ENCODE measurements around the gene PLEKHA7. TPM values are rescaled to one million over a fixed set of nuclear protein-coding genes. Genes with fewer than 3 reads are reported as not detected.

PLEKHA7 gene
- total RNA-seq, 4 donors from 2014 or later: 24.1 to 49.3 (median 28.8) TPM

- ATAC-seq (ENCODE audit: low FRiP score): no peak
- no peak for DNase-seq (ENCODE audit: low spot score)
- TF ChIP-seq, protein P1, sequence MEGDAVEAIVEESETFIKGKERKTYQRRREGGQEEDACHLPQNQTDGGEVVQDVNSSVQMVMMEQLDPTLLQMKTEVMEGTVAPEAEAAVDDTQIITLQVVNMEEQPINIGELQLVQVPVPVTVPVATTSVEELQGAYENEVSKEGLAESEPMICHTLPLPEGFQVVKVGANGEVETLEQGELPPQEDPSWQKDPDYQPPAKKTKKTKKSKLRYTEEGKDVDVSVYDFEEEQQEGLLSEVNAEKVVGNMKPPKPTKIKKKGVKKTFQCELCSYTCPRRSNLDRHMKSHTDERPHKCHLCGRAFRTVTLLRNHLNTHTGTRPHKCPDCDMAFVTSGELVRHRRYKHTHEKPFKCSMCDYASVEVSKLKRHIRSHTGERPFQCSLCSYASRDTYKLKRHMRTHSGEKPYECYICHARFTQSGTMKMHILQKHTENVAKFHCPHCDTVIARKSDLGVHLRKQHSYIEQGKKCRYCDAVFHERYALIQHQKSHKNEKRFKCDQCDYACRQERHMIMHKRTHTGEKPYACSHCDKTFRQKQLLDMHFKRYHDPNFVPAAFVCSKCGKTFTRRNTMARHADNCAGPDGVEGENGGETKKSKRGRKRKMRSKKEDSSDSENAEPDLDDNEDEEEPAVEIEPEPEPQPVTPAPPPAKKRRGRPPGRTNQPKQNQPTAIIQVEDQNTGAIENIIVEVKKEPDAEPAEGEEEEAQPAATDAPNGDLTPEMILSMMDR (IDR thresholded peaks at IDR 0.05): no peak
These were observed 55.4 kb downstream of the PLEKHA7 start for GRCh38 chr11:16958833-16959232.

DNA sequence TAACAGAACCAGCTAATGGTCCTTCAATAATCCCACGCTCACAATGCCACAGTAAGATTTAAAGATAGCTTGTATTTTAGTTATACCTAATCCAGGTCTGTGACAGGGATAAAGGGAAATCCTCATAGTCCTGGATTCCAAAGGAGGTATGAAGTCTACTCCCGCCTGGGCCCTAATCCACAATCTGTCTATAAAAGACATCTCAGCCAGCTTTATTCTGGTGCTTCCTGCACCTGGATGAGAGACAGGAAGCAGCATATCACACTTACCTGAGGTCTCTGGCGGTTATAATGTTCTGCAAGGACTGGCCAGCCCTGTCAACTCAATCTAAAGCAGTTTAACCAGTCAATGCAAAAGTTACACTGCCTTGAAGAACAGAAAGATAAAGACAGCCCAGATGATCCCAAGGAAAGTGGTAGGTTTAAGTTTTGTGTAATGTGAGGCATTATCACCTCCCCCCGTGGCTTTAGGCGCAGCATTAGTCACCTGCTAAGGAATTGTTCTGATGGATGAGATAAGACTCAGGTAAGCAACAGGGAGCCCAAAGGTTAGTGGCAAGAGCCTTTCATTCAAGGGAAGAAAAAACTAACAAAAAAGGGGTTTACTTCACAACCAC lies 57.6 kb downstream of the PLEKHA7 start:
- ATAC-seq (ENCODE audit: low FRiP score) (no peak), DNase-seq (ENCODE audit: low spot score) (no peak)
- TF ChIP-seq, protein P1 (IDR thresholded peaks at IDR 0.05): no peak

DNA sequence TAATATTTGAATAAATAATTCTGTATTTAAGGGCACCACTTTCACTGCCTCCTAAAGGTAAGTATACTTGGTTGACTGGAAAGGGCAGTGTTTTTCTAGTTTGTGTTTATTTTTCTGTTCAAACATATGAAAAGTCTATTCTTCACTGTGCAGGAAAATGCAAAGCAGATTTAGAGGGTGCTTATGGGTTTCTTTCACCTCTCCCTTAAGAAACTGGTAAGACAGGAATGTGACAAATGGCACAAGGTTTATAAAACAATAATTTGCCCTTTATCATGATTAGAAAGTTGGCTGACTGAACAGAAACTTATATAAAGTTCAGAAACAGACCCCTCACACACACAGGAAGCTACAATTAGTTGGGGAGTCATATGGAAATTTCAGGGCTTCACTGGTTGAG lies 60.6 kb downstream of the PLEKHA7 start:
- ATAC-seq (ENCODE audit: low FRiP score) (no peak), DNase-seq (ENCODE audit: low spot score) (no peak)
- TF ChIP-seq, protein P1 (IDR thresholded peaks at IDR 0.05): no peak

DNA sequence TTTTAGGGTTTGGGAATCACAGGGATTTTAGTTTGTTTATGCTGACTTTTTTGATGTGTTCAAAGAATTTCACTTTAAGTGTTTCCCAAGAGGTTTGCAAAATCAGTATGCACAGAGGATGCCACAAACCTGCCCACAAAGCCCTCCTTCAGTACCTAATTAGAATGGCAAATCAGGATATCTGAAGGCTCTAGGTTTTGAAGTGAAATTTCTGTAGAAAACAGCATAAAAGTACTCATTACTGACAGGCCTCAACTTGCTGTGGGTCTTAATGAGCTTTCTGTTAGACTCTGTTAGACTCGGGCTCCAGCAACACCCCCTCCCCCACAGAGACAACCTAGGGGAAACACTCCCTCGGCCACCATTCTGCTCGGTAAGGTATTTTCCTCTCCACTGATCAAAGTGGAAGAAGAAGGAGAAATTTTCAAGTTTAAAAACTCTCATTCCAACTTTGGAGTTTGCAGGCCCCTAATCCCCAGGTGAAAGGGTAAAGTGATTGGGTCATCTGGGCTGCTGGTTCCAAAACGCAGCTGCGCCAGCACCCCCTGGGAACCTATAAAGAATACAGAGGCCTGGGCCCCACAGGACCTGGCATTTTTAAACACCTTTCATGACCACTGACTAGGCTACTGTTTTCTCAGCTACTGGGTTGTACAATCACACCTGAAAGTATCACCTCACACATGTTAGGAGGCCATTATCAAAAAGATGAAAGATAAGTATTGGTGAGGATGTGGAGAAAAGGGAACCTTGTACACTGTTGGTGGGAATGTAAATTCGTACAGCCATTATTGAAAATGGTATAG lies 67.5 kb downstream of the PLEKHA7 start:
- DNase-seq (ENCODE audit: low spot score) (no peak), ATAC-seq (ENCODE audit: low FRiP score) (no peak)
- TF ChIP-seq, protein P1 (IDR thresholded peaks at IDR 0.05): no peak

- peak; percentile 87 for ATAC-seq (ENCODE audit: low FRiP score)
- TF ChIP-seq, protein P1 (IDR thresholded peaks at IDR 0.05): no peak
- DNase-seq (ENCODE audit: low spot score): no peak
These were observed 68.3 kb downstream of the PLEKHA7 start for GRCh38 chr11:16945671-16946469.

GRCh38 chr11:16942911-16943310 lies 71.3 kb downstream of the PLEKHA7 start:
- no peak for ATAC-seq (ENCODE audit: low FRiP score)
- TF ChIP-seq, protein P1 (IDR thresholded peaks at IDR 0.05): no peak
- no peak for DNase-seq (ENCODE audit: low spot score)

Data from omental fat pad (tissue), 4 donors.